GM19239 (cell line): ENCODE measurements around the gene F13B.
"Not testable (repeated sequence)": the region's sequence is repeated elsewhere in the genome, so short reads cannot be mapped to it uniquely, and the experiment has no call there.

Experiments used
- DNase-seq: peaks from one replicate; pipeline ENCODE4 v3.0.0; 2011; ENCODE audit warnings: low spot score; ENCODE audit not compliant: insufficient read length
- FAIRE-seq: peaks from 2 replicates; lab custom pipeline; 2011; peaks lifted over from hg19 to GRCh38; lab: Jason Lieb, UNC

The F13B gene, protein sequence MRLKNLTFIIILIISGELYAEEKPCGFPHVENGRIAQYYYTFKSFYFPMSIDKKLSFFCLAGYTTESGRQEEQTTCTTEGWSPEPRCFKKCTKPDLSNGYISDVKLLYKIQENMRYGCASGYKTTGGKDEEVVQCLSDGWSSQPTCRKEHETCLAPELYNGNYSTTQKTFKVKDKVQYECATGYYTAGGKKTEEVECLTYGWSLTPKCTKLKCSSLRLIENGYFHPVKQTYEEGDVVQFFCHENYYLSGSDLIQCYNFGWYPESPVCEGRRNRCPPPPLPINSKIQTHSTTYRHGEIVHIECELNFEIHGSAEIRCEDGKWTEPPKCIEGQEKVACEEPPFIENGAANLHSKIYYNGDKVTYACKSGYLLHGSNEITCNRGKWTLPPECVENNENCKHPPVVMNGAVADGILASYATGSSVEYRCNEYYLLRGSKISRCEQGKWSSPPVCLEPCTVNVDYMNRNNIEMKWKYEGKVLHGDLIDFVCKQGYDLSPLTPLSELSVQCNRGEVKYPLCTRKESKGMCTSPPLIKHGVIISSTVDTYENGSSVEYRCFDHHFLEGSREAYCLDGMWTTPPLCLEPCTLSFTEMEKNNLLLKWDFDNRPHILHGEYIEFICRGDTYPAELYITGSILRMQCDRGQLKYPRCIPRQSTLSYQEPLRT

DNA sequence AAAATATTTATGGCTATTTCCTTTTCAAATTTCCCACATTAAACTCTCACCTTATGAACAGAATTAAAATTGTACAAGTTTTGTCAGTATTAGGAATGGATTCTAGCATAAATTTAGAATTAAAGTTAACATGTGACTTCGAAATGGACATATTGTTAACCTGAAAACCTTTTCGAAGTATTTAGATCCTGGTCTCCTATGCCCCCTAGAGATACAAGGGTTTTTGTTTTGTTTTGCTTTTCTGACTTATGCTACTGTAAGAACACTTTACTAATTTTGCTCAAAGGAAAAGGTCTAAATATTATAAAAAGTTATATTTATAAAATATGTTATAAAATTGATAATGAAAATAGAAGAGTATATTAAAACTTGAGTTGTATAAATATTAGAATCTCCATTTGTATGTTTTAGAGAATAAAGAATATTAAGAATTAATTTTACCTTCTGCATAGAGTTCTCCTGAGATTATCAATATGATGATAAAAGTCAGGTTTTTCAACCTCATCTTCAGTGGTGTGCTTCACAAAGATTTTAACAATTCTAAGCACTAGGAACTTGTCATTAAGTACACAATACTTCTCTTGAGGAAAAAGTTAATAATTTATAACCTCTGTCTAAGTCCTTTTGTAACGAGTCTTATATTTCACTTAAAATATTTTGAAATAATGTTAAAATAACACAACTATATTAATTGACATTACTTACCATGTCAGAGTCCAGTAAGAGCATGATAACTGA is at the start of gene F13B:
TSS of gene F13B (minus strand) at position 542 of the 738 bp plus-strand sequence. CDS start at position 505, 37 bp downstream.
- DNase-seq (no peak), FAIRE-seq (no peak)

DNA sequence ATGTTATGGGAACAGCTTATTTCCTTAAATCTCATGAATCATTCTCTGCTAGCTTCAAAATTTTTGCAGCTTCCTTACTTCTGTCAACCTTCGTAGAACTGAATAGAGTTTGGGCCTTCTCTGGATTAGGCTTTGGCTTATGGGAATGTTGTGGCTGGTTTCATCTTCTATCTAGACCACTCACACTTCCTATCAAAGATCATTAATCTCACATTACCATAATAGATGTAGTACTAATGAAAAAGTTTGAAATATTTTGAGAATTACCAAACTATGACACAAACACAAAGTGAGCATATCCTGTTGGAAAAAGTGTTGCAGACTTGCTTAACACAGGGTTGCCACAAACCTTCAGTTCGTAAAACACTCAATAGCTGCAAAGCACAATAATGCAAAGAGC is 49.1 kb upstream of the F13B start:
- FAIRE-seq (no peak), DNase-seq (no peak)

DNA sequence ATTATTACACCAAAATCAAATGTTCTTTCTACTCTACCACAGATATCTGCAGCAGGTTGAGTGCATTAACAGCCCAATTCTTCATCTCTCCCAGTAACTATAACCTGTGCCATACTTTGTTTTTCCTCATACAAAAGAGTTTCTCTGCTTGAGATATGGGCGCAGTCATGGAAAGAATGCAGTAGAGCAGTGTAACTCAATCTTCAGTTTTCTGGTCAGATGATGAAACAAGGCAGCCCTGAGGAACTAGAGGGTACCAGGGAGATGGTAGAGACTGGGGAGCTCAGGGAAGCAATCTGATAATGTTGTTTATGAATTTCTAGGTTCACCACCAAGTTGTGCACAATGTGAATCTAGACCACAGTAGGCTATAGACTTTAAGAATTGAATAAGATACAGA is 39.8 kb upstream of the F13B start:
- FAIRE-seq (no peak), DNase-seq (no peak)

DNA sequence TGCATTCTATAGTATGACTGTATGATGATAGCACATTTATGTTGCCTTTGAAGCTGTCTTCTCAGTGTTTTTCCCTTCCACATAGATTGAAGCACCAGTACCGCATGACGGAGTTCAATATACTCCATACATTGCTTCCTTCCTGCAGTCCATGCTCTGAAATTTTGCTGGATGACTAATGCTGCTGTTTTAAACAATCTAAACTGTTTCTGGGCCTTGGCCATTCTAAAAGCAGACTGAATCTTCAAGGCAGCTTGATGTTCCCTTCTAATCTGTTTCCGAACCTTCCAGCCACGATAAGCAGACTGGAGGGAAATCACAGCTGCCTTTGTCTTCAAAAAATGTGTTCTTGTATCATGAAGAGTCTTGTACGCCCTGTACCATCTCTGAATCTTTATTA is 36.2 kb upstream of the F13B start:
- no peak for FAIRE-seq

DNA sequence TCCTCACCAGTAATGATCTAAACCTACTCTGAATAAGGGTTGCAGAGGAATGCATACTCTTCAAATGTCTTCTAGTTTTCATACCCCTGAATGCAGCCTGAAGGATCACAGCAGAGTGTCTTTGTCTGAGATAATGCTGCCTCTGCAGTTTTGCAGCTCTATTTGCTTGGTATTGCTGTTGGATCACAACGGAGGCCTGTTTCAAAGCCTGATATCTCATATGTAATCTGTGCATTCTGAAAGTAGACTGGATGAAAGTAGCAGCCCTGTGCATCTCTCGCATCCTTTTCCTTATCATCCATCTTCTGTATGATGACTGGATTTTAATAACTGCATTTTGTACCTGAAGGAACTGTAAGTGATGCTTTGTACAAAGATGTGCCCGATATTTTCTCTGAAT is 34.9 kb upstream of the F13B start:
- FAIRE-seq (no peak), DNase-seq (no peak)

More for the DNA sequence above, 36.2 kb upstream of the F13B start:
- no peak for DNase-seq

DNA sequence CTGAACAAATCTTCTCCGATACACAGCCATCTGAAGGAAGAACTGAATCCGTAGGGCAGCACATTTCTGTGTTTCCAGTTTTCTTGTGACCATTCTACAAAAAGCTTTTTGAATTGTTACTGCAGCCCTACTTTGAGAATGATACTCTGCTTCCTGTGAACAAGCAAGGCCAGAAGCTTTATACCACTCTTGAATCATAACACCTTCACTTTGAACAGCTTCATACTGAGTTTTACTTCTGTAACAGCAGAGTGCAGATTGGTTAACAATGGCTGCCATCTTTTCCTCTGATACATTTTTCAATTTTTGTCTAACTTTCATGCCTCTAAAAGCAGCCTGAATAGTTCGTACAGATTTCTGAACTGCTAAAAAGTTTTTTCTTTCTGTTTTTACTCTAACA is 33.6 kb upstream of the F13B start:
- peak; percentile 44 for FAIRE-seq
- no peak for DNase-seq

DNA sequence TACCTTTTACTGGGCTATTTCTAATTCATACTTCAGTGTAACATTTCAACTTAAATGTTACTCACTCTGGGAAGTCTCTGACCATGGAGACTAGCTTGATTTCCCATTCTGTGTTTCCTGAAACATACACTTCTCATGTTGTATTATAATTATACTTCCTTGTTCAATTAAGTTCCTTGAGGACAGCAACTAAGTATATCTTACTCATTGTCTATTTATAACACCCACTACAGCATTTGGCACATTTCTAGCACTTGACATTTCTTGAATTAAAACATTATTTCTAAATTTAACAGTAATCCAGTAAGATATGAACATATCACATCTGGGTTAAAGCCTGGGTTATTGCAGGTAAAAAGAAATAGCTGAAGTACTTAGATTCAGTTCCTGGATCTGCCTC is 32.4 kb upstream of the F13B start:
- FAIRE-seq: no peak
- DNase-seq: no peak

DNA sequence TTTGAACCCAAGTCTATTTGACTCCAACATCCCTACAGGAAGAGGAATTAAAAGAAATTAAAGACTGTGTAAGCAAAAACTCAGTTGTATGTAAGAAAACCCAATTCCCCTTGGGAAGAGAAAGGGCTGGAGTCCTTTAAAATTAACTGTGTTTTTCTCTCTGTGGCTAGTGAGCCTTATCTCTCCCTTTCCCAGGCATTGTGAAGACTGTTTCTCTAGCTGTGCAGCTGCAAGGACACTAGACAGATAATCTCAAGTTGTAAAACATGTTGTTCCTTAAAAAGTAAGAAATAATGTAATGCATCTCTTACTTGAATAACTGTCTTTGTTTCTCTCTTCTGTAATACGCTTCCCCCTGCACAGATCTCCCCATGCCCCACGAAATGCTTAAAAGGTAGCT is 29.9 kb upstream of the F13B start:
- DNase-seq, FAIRE-seq: not testable (repeated sequence)

DNA sequence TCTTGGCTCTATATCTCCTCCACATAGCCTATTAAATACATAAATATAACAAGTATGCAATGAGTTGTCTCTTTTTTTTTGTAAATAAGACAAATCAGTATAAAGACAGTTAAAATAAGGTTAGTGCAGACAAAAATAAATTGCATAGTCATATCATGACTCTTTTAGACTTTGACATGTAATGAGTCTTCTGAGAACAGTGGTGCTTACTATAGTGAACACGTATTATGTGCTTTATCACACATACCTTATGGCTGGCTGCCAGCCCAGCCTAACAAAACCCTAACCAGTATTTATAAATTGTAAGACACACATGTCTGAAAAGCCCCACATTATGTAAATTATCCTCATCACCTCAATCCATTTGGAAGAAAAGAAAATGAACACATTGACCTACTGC is 29.1 kb upstream of the F13B start:
- no peak for FAIRE-seq
- no peak for DNase-seq

DNA sequence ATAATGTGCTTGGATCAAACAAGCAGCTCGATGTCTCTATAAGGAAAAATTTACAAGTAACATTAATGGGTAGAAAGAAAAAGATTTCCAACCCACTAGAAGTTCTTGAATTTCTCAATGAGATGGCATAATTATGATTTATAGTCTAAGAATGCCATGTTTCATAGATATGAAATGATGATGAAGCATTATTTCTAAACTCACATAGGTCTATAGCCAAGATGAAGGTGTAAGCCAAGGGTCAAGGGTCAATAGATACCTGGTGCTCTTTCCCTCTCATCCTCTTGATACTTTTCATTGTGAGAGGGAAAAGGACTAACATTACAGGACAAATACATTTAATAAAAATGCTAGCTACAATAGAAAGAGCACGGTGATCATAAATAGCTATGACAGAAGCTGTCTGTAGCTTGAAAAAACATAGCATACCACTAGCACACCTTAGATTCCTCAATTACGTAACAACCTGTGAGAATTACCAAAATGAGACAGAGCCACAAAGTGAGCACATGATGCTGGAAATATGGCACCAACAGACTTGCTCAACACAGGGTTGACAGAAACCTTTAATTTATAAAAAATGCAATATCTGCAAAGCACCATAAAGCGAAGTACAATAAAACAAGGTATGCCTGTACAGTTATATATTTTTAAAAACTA is 26.3 kb upstream of the F13B start:
- FAIRE-seq (no peak), DNase-seq (no peak)

DNA sequence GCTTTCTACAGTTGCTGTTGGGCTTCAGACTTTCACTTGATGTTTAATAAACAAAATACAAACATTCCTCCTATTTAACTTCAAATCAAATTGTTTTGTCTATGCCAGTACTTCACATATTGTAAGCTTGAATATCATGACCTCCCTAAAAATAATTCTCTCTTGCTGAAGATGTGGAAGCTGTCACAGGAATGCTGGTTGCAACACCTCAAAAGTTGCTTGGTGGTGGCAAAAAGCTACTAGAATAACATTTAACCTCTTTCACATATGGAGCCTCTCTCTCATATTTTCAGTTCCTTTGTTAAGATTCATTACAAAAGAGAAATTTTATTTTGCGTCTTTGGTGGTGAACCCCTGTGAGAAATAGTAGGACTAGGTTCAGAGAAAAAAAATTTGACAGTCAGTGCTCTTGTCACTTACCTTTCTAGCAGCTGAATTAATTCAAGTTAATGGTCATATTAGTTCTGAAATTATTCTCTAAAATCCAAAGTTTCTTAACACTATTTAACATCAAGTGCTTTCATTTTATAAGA is 25.5 kb upstream of the F13B start:
- DNase-seq: no peak
- FAIRE-seq: no peak

DNA sequence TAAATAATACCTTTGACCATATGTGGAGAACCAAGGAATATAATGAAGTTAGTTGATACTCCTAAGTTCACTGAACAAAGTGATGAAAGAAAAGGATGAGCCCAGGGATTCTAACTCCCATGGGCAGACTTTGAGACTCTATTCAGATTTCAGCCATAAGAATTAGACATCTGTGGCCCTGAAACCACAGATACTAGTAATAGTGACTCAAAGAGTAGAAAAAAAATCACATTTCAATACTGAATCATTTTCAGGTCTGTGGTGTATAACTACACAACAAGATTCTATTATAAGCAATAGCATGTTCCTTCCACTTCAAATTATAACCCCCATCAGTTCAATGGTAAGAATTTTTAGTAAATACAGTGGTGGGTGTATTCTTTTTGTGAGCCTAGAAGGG is 16.4 kb upstream of the F13B start:
- FAIRE-seq (no peak), DNase-seq (no peak)

DNA sequence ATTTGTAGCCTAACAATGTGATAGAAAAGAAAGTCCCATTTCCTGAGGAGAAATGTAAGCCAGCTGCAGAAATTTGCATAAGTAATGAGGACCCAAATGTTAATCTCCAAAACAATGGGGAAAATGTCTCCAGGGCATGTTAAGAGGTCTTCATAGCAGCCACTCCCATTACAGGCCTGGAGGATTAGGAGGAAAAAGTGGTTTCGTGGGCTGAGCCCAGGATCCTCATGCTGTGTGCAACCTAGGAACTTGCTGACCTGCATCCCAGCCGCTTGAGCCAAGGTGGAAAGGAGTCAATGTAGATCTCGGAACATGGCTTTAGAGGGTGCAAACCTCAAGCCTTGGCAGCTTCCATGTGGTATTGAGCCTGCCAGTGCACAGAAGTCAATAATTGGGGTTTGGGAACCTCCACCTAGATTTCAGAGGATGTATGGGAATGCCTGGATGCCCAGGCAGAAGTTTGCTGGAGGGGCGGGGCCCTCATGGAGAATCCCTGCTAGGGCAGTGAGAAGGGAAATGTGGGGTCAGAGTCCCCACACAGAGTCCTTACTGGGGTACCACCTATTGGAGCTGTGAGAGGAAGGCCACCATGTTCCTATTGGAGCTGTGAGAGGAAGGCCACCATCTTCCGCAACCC is 14.2 kb upstream of the F13B start:
- DNase-seq: no peak
- no peak for FAIRE-seq

DNA sequence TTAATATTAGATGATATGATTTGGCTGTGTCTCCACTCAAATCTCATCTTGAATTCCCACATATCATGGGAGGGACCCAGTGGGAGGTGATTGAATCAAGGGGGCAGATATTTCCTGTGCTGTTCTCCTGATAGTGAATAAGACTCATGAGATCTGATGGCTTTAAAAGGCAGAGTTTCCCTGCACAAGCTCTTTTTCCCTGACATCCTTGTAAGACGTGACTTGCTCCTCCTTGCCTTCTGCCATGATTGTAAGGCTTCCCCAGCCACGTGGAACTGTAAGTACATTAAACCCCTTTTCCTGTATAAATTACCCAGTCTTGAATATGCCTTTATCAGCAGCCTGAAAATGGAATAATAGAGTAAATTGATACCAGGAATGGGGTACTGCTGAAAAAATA is 13.3 kb upstream of the F13B start:
- DNase-seq: no peak
- FAIRE-seq: no peak

DNA sequence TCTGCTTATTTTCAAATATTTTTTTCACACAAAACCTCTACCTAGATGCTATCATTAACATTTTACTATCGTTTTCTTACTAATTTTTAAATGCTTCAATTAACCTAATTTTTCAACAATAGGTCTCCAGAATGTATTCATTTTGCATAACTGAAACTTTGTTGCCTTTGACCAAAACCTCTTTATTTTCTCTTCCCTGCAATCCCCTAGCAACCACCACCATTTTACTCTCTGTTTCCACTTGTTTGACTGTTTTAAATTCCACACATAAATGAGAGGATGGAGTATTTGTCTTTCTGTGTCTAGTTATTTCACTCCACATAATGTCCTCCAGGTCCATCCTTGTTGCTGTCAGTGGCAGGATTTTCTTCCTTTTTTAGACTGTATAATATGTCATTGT is 9.5 kb upstream of the F13B start:
- DNase-seq (no peak), FAIRE-seq (no peak)

DNA sequence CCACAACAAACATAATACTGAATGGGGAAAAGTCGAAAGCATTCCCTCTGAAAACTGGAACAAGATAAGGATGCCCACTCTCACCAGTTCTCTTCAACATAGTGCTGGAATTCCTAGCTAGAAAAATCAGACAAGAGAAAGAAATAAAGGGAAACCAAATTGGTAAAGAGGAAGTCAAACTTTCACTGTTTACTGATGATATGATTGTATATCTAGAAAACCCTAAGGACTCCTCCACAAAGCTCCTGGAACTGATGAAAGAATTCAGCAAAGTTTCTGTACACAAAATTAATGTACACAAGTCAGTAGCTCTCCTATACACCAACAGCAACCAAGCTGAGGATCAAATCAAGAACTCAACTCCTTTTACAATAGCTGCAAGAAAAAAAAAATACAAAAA is 6.9 kb upstream of the F13B start:
- FAIRE-seq (no peak), DNase-seq (no peak)

DNA sequence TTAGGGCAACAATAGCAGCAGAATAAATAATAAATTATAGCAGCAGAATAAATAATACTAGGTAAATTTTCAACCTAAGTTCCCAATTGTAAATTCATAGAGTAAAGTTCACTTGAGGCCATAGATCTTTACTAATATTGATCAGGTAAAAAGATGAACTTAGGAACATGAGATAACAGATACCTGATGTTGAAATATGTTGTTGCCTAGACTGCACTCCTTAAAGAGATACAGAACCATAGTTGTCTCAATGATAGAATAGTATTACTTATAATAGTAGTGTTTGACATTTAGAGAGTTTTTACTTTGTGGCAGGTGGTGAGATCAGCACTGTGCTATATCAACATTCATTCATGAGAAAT is 378 bp upstream of the F13B start:
- DNase-seq (no peak), FAIRE-seq (no peak)

DNA sequence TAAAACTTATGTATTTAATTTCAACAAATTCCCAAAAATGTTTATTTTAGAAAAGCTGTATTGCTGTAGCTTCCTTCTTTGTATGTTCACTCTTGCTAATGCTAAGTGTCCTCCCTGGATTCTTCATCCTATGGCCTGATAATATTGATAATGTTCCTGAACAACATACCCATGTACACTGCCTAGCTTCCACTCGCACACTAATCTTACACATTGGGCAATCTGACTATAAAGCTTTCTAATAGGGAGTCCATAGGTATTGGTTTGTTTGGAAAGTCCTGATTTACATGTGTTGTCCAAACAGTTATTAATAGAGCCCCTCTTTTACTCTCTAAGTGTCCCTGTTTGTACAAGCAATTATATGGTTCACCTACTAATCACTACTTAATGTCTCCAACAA is 783 bp downstream of the F13B start:
- FAIRE-seq: no peak
- no peak for DNase-seq

DNA sequence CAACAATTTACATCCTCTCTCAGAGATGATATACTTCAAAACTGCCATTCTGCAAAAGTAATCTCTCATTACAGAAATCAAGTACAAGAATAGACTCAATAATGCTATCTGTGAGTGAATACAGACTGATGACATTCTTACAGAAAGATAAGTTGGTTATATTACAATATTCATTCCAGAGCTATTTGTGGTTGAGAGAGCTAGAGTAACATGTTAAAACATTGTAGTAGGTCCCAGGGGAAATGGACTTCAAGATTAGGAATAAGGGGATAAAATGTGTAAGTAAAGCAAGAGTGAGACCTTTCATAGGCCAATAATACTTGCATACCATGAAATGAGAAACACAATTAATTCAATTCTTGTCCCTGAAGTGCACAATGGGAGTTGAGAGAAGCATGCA is 1.5 kb downstream of the F13B start:
- FAIRE-seq (no peak), DNase-seq (no peak)

DNA sequence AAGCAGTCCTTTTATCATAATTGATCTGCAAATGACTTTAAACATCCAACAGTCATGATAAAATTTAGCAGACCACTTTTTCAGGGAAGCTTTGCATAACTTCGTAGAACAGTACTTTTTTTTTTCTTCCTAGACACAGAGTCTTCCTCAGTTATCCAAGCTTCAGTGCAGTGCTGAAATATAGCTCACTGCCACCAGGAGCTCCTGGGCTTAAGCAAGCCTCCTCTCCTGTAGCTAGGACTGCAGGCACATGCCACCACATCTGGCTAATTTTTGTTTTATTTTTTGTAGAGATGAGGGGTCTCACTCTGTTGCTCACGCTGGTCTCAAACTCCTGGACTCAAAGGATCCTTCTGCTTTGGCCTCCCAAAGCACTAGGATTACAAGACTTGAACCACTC is 3.8 kb downstream of the F13B start:
- no peak for FAIRE-seq

More for the DNA sequence above, 3.8 kb downstream of the F13B start:
- no peak for DNase-seq
